Ramos (cell line): ENCODE measurements around the gene GRM5.
"Not testable (repeated sequence)": the region's sequence is repeated elsewhere in the genome, so short reads cannot be mapped to it uniquely, and the experiment has no call there.

Source experiments
- in situ Hi-C: fragments of 300-500 bp; cut with MboI; formaldehyde crosslinking; loops from one replicate; pipeline ENCODE4 v1.14.3; 2022; ENCODE audit warnings: low sequenced_read_pairs; ENCODE audit not compliant: unreplicated experiment

Gene GRM5

GRCh38 chr11:89065651-89066201 is at the start of gene GRM5:
GRM5 (minus strand) TSS chr11:89065982; CDS start chr11:89047872, 18,110 bp downstream.
- in situ Hi-C loops = not testable (repeated sequence)

GRCh38 chr11:89097956-89098355 is 32.2 kb upstream of the GRM5 start:
- in situ Hi-C loops = not testable (repeated sequence)

DNA sequence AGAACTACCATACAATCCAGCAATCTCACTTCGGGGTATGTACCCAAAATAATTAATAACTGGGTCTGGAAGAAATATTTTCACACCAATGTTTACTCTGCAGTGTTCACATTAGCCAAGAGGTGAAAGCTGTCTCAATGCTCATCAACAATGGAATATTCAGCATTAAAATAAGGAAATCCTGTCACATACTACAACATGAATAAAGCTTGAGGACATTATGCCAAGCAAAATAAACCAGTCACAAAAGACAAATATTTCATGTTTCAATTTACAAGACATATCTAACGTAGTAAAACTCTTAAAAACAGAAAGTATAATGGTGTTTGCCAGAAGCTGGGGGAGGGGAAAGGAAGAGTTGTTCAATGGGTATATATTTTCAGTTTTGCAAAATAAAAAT is 28.0 kb upstream of the GRM5 start:
- in situ Hi-C loops = not testable (repeated sequence)

GRCh38 chr11:89084951-89085350 is 19.2 kb upstream of the GRM5 start:
- in situ Hi-C loops = not testable (repeated sequence)

DNA sequence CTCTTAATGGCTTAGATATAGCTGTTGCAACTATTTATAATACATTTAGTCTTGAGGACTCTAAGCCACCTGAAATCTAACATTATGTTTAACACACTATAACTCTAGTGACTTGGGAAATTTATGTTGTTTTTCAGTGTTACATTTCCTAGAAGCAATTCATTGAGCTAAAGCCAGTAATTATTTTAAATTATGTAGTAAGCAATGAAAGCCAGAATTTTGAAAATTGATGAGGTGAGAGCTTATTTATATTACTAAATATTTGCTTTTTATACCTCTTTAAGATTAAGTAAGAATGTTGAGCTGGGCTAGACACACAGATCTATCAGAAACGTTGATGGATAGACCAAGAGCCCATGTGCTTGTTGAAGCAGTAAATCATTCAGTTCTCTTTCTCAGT is 5.1 kb upstream of the GRM5 start:
- in situ Hi-C loops = not testable (repeated sequence)

- in situ Hi-C loops = no loop called here
These were observed 1.5 kb upstream of the GRM5 start for GRCh38 chr11:89067264-89067663.

DNA sequence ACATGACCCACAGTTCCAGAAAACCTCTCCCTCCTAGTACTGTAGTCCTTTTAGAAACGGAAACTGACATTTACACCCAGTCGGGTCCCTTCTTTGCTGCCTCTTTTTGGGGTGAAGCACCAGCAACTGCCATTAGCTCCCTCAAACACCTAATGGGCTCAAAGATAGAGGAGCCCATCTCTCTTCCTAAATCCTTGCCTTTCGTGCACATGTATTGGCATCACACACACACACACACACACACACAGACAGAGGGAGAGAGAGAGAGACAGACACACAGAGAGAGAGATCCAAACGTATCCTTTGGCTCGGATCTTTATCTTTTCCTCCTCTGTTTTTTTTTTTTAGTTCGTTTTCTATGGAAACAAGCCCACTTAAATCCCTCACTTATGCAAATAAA is 716 bp downstream of the GRM5 start:
- in situ Hi-C loops = no loop called here

DNA sequence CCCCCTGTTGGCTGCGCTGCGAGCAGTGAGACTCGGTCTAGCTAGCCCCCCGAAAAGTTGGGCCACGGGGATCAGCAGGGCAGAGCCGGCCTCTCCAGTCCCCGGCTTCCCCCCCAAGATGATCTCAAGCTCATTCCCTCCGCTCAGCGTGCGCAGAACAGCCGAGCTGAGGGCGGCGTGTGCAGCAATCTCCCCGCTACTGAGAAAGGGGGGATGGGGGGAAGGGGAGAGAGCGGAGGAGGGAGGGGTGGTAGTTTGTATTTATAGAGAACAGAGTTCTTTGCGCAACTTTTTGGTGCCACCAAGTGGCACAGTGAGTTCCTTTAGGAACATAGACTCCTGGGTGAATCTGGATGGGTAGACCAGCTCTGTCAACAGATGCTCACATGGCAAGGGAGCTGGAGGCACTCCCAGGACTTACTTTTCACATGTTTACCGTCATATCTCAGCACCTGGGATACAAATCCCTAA is 2.3 kb downstream of the GRM5 start:
- in situ Hi-C loops = not testable (repeated sequence)

GRCh38 chr11:89062771-89063298 is 2.9 kb downstream of the GRM5 start:
- in situ Hi-C loops = not testable (repeated sequence)

- in situ Hi-C loops = not testable (repeated sequence)
These were observed 3.9 kb downstream of the GRM5 start for GRCh38 chr11:89061839-89062238.

DNA sequence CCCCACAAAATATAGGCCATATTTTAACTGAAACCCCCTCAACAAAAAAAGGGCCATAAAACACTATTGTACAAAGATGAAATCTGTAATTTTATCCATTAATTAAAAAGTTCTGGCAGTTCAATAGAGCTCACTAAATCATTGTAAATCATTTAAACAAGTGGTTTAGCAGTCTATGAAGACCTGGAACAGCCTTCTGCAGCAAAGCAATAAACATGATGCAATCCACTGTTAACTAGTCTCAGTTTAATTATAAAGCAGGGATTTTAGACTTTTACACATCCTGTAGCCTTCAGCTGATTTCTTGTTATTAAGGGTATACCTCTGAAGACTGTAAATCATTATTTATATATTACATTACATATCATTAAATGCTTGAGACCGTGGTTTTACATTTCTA is 8.4 kb downstream of the GRM5 start:
- in situ Hi-C loops = not testable (repeated sequence)

DNA sequence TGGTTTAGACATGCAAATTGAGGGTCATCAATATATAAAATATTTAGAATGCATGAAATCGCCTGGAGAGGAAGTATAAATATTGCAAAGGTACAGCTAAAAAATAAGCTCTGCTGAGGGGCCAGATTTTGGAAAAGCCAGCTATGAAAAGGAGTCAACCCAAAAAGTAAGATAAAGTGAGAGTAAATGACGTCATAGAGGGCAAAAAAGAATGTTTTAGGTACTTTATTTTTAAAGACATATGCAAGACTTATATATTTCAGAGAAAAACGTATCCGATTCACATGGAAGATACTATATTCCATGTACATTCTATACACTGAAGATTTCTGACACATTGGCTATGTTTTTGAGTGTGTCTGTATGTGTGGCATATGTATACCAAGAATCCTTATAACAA is 13.6 kb downstream of the GRM5 start:
- in situ Hi-C loops = no loop called here

GRCh38 chr11:89047159-89047558 is 18.6 kb downstream of the GRM5 start:
- in situ Hi-C loops = not testable (repeated sequence)

DNA sequence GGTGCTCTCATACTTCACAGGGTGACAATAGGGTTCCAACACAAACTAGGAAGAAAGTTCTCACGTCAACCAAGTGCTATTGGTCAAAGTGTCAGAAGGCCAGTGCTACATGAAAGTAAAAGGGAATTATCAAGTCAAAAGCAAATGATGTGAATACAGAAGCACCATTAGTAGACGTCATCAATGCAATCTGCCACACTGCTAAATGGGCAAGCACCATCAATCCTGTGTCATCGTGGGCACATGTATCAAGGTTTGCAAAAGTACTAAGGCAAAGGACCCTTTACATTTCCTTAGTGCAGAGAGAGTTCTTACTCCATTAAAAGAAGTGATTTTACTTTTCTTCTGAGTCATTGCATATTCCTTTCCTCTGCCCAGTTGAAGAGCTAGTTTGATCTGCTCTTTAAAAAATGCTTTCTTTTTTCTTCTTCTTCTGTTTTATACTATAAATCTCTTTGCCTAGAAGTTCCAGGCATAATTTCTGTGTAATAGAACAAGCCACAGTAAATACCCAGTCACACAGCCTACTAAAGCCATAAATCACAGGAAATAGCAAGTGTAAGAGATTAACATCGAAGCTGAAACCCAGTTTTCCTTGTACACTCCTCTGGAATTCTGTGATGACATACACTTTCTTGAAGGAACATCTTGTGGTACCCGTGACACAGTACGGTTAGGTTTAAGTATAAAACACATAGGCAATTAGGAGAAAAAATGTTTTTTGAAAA is 21.8 kb downstream of the GRM5 start:
- in situ Hi-C loops = not testable (repeated sequence)

- in situ Hi-C loops = not testable (repeated sequence)
These were observed 36.1 kb downstream of the GRM5 start for GRCh38 chr11:89029671-89030070.

DNA sequence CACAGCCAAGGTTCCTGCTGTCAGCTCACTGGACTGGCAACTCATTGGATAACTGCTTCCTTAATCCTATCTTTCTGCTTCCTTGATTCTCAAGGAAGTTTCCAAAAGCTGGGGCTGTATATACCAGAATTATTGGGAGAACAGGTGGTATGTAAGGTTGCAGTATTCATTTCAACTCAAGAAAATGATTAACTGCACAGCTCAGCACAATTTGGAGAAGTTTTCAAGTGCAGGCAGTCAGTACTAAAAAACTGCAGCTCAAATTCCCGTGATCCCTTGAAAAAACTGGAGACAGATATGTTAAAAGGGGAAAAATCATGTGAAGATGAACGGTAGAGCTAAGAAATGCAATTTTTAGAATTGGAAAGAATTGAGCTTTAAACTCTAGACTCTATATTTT is 44.4 kb downstream of the GRM5 start:
- in situ Hi-C loops = no loop called here

DNA sequence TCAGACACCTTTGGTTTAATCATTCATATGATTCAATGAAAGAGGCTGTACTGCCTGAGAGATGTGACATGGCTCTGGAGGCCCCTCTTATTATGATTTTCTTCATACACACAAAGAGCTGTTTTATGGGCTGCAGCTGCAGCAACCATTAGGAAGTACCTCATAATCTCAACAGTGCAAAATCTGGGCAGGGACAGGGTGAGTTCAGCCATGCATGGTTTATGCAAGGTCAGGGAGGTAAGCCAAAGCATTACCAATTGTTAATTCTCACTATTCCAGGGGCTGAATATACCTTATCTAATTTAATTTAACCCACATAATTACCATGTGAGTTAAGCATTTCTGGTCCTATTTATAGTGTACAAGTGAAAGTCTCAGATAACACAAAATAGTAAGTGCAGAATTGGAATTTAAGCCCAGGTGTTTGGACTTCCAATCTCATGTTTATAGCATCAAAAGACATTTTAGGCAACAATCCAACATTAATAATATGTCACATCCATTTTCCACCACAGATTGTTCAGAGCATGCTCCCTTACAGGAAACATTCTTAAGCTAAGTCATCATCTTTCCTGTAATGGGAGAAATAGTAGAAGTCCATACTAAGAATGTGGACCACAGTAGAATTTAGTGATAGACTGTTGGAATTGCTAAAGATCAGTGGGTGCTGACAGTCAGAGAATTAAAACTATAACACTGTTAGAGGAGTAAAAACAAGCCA is 45.8 kb downstream of the GRM5 start:
- in situ Hi-C loops = not testable (repeated sequence)

DNA sequence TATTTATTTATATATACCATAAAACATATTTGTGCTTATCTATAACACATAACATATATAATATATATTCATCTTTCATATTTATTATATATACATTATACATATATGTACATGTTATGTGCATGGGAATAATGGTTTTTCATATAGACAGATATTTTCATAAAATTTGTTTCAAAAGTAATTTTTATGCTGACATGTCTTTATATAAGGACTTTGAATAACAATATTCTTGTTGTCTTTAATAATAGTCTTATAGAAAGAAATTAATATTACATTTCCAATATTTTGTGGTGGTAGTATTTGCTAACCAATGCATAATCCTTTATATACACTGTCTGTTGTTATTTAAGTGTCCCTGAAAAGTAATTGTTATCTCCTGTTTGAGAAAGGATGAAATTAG is 49.6 kb downstream of the GRM5 start:
- in situ Hi-C loops = no loop called here

DNA sequence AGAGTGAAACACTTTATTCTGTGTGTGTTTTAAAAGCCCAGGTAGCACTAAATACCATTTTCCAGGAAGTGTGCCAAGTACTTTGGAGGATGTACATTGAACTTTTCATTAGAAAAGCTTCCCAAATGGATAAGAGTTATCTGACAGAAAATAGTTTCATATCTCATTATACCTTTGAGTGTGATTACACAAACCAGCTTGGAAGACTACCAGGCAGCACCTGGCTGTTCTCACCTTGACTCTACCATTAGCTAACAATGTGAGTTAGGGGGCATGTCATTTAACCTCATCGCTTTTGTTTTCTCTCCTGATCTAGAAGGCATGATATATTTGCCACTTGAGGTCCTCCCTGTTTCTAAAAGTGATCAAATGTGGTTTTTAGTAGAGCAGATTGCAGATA is 50.2 kb downstream of the GRM5 start:
- in situ Hi-C loops = no loop called here

DNA sequence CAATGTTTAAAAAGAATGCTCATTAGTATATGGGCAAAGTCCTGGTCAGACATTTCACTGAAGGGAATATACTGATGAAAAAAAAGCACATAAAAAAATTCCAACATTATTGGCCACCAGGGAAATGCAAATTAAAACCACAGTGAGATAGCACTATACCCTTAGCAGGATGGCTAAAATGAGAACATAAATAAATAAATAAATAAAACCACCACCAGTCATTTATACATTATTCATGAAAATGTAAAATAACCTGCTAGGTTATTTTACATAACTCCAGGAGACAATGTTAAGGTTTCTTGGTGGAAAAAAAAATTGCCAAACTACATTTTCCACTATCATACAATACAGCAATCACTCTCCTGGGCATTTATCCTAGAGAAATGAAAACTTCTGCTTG is 64.9 kb downstream of the GRM5 start:
- in situ Hi-C loops = not testable (repeated sequence)

- in situ Hi-C loops = no loop called here
These were observed 86.1 kb downstream of the GRM5 start for GRCh38 chr11:88979641-88980040.
